GM12873 (cell line): ENCODE measurements around the gene ACMSD.
A peak's percentile ranks its signal among the peaks of the same experiment; 100 is the strongest.

Source experiments
- CTCF ChIP-seq: IDR thresholded peaks from 2 replicates; pipeline ENCODE4 v1.5.1; 2012; ENCODE audit warnings: low read depth, mild to moderate bottlenecking, moderate library complexity, low read length, control low read depth; ENCODE audit not compliant: insufficient read depth; ENCODE audit errors: missing control alignments

ACMSD gene

GRCh38 chr2:134838143-134838620, at the start of gene ACMSD:
Gene ACMSD (plus strand): TSS chr2:134838616. CDS start chr2:134838683, 67 bp downstream.
- TF ChIP-seq CTCF, result no peak

GRCh38 chr2:134790487-134790886, 47.9 kb upstream of the ACMSD start:
- TF ChIP-seq CTCF, result peak; percentile 49

GRCh38 chr2:134791616-134792015, 46.8 kb upstream of the ACMSD start:
- no peak for TF ChIP-seq CTCF

GRCh38 chr2:134792186-134792585, 46.2 kb upstream of the ACMSD start:
- no peak for TF ChIP-seq CTCF

- TF ChIP-seq CTCF, result no peak
Observed at GRCh38 chr2:134795765-134796164, 42.7 kb upstream of the ACMSD start.

- no peak for TF ChIP-seq CTCF
Observed at GRCh38 chr2:134796373-134796772, 42.0 kb upstream of the ACMSD start.

- TF ChIP-seq CTCF, result no peak
Observed at GRCh38 chr2:134799936-134800335, 38.5 kb upstream of the ACMSD start.
